Nephron (organoid): ENCODE results near the gene PDE1A.

ENCODE experiments used
- H3K27ac Mint-ChIP-seq, 3 experiments: 2 replicates each; pipeline ENCODE4 v1.8.0; 2020; ENCODE audit warnings: mixed read lengths in 3 of 3, mild to moderate bottlenecking in 2 of 3, moderate library complexity in 1 of 3
- H3K27me3 Mint-ChIP-seq: 2 replicates; pipeline ENCODE4 v1.8.0; 2021; ENCODE audit warnings: low read depth, mild to moderate bottlenecking, moderate library complexity, mixed read lengths
- H3K36me3 Mint-ChIP-seq: 2 replicates; pipeline ENCODE4 v1.8.0; 2020; ENCODE audit warnings: low read depth, mixed read lengths
- H3K4me1 Mint-ChIP-seq: 2 replicates; pipeline ENCODE4 v1.8.0; 2020; ENCODE audit warnings: mixed read lengths
- H3K4me3 Mint-ChIP-seq, 3 experiments: 2 replicates each; pipeline ENCODE4 v1.8.0; 2020; ENCODE audit warnings: mild to moderate bottlenecking in 3 of 3, mixed read lengths in 3 of 3, moderate library complexity in 2 of 3
- H3K9me3 Mint-ChIP-seq: 2 replicates; pipeline ENCODE4 v1.8.0; 2020; ENCODE audit warnings: mixed read lengths
- TF ChIP-seq, protein P1 (sequence below), 3 experiments: fragments of 200-600 bp; sonication (generic); IDR thresholded peaks; one replicate each; pipeline ENCODE4 v1.5.0; 2021; ENCODE audit warnings: antibody characterized with exemption in 3 of 3; ENCODE audit not compliant: unreplicated experiment in 3 of 3

The PDE1A gene

DNA sequence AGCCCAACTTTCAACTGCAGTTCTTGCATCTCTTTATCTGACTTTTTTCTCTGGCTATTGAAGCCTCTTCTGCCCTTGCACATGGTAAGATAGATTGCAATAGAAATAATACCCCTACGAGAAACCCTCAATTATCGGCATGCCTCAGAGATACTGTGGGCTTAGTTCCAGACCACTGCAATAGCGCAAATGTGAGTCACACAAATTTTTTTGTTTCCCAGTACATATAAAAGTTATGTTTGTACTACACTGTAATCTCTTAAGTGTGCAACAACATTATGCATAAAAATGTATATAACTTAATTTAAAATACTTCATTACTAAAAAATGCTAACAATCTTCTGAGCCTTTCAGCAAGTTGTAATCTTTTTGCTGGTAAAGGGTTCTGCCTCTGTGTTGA, 124.7 kb downstream of the PDE1A start:
- Mint-ChIP-seq H3K4me3 (no peak overlapping the region), H3K9me3 (no peaks in the 10 kb centered on the region), H3K4me1 (peaks cover 22% of the 10 kb centered on the region), H3K36me3 (no peaks in the 10 kb centered on the region), H3K27me3 (no peaks in the 10 kb centered on the region), H3K27ac (no peak overlapping the region)
- TF ChIP-seq, protein P1, sequence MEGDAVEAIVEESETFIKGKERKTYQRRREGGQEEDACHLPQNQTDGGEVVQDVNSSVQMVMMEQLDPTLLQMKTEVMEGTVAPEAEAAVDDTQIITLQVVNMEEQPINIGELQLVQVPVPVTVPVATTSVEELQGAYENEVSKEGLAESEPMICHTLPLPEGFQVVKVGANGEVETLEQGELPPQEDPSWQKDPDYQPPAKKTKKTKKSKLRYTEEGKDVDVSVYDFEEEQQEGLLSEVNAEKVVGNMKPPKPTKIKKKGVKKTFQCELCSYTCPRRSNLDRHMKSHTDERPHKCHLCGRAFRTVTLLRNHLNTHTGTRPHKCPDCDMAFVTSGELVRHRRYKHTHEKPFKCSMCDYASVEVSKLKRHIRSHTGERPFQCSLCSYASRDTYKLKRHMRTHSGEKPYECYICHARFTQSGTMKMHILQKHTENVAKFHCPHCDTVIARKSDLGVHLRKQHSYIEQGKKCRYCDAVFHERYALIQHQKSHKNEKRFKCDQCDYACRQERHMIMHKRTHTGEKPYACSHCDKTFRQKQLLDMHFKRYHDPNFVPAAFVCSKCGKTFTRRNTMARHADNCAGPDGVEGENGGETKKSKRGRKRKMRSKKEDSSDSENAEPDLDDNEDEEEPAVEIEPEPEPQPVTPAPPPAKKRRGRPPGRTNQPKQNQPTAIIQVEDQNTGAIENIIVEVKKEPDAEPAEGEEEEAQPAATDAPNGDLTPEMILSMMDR (IDR thresholded peaks at IDR 0.05; ENCODE audit: unreplicated experiment in 3 of 3), result no peak

DNA sequence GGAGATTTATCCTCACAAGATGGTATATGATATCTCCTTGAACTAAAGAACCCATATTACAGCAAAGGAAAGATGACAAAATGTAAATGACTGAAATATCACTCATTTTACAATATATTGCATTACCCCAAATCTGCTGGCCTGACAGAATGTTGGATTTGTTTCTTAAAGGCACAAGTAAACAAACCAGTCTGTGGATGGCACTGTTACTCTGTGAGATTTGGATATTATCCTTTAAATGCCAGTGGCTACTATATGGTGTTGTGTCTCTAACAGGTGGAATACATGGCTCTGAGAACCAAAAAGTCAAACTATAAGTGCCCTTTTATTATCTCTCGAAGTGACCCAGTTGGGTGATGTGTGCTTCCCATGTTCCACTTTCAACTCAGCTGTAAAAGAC, 125.7 kb downstream of the PDE1A start:
- Mint-ChIP-seq H3K4me1 (peaks cover 22% of the 10 kb centered on the region), H3K4me3 (no peak overlapping the region), H3K27me3 (no peaks in the 10 kb centered on the region), H3K36me3 (no peaks in the 10 kb centered on the region), H3K27ac (no peak overlapping the region), H3K9me3 (no peaks in the 10 kb centered on the region)
- TF ChIP-seq, protein P1 (IDR thresholded peaks at IDR 0.05; ENCODE audit: unreplicated experiment in 3 of 3), result no peak

DNA sequence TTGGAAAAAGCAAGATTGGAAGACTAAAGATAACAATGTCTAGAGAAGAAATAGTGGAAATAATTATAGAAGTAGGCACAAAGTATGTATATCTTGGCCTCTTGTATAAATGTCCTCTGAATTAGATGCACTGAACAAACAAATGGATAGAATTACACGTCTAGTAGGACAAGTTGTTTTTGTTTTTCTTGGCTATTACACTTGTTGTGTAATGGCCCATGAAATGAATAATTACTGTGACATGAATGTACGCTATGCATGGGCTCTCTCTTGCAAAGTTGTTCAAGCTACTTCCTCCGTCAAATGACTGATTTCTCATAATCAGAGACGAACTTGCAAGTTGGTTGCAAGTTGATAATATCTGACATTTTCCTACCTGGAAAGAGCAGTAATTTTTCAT, 126.2 kb downstream of the PDE1A start:
- no peaks in the 10 kb centered on the region for H3K27me3 Mint-ChIP-seq
- H3K4me1 Mint-ChIP-seq, result peaks cover 22% of the 10 kb centered on the region
- TF ChIP-seq, protein P1 (IDR thresholded peaks at IDR 0.05; ENCODE audit: unreplicated experiment in 3 of 3), result no peak
- H3K4me3 Mint-ChIP-seq, result no peak overlapping the region
- no peaks in the 10 kb centered on the region for H3K36me3 Mint-ChIP-seq
- peak overlapping the region in 1 of 3 experiments; percentile 2 for H3K27ac Mint-ChIP-seq
- no peaks in the 10 kb centered on the region for H3K9me3 Mint-ChIP-seq

DNA sequence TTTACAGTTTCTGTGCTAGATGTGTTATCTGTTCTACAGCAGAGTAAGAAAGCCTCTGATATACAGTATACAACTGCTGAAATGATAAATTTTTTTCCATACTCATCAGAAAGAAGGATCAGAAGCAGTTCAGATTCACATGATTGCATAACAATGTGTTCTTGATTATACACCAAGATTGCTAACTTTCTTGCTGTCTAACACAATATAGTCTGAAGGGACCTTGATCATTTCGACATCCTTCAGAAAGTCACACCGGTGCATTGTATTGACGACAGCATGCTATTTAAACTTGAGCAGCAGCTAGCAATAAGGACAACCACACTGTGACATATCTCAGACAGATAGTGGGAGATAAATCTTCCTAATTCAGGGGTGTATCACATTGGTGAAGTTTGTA, 127.2 kb downstream of the PDE1A start:
- H3K9me3 Mint-ChIP-seq, result no peaks in the 10 kb centered on the region
- H3K27ac Mint-ChIP-seq, result no peak overlapping the region
- peaks cover 22% of the 10 kb centered on the region for H3K4me1 Mint-ChIP-seq
- TF ChIP-seq, protein P1 (IDR thresholded peaks at IDR 0.05; ENCODE audit: unreplicated experiment in 3 of 3), result no peak
- no peaks in the 10 kb centered on the region for H3K27me3 Mint-ChIP-seq
- H3K4me3 Mint-ChIP-seq, result no peak overlapping the region
- H3K36me3 Mint-ChIP-seq, result no peaks in the 10 kb centered on the region

DNA sequence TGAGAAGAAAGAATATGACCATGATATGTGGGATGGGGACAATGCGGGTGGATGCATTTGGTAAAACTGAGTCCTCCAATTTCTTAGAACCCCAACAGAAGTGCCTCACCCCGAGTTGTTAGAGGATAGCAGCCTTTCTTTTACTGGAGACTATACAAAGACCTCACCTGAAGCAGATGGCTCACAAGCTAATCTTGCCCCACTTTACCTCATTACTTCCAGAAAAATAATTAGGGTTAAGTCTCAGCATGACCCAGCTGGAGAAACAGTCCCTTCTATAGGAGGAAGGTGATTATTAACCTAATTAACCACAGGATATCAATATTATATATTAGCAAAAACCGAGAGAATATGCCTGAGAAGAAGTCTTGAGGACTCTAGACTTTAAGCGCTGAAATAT, 128.4 kb downstream of the PDE1A start:
- Mint-ChIP-seq H3K27ac (no peak overlapping the region), H3K9me3 (no peaks in the 10 kb centered on the region), H3K27me3 (no peaks in the 10 kb centered on the region), H3K4me3 (no peak overlapping the region), H3K36me3 (no peaks in the 10 kb centered on the region), H3K4me1 (peaks cover 13% of the 10 kb centered on the region)
- TF ChIP-seq, protein P1 (IDR thresholded peaks at IDR 0.05; ENCODE audit: unreplicated experiment in 3 of 3), result no peak

DNA sequence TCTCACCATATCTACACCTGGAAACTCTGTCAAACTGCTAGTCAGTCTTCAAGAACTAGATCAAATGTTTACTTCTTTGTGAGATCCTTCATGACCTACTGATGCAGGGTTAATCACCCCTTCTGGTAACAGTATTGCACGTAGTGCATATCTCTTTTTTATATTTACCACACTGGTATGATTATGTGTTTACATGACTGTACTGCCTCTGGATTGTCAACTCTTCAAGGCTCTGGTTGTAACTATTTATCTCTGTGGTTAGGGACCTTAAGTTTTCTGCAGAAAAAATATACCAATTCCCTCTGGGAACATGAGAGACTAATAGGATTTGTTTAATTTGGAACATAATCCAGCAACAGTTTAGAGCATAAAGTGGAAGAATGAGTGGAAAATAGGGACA, 135.5 kb downstream of the PDE1A start:
- no peaks in the 10 kb centered on the region for H3K4me1 Mint-ChIP-seq
- H3K9me3 Mint-ChIP-seq, result no peaks in the 10 kb centered on the region
- H3K27me3 Mint-ChIP-seq, result no peaks in the 10 kb centered on the region
- H3K36me3 Mint-ChIP-seq, result no peaks in the 10 kb centered on the region
- no peak overlapping the region for H3K4me3 Mint-ChIP-seq
- TF ChIP-seq, protein P1 (IDR thresholded peaks at IDR 0.05; ENCODE audit: unreplicated experiment in 3 of 3), result no peak
- H3K27ac Mint-ChIP-seq, result no peak overlapping the region
